Endothelial cell of umbilical vein (primary cell): ENCODE data around the gene SPDEF.

Experiments
- CTCF ChIP-seq, 2 donors: IDR thresholded peaks; 1 replicate in 1 of 2; 2 replicates in 1 of 2; pipeline ENCODE4 v1.5.1; 2011; ENCODE audit warnings: low read length in 2 of 2, mild to moderate bottlenecking in 2 of 2, moderate library complexity in 2 of 2, control low read depth in 1 of 2, inconsistent platforms in 1 of 2, low read depth in 1 of 2; ENCODE audit not compliant: insufficient read depth in 1 of 2; ENCODE audit errors: extremely low read depth in 1 of 2
- EZH2 ChIP-seq: IDR thresholded peaks from 2 replicates; pipeline ENCODE4 v1.6.1; 2012; ENCODE audit warnings: borderline replicate concordance, low read depth, mild to moderate bottlenecking, moderate library complexity, low read length, inconsistent platforms; ENCODE audit not compliant: severe bottlenecking
- FOS ChIP-seq: IDR thresholded peaks from 2 replicates; pipeline ENCODE4 v1.6.1; 2011; ENCODE audit warnings: mild to moderate bottlenecking, low read length, moderate library complexity, borderline replicate concordance; ENCODE audit not compliant: insufficient read depth

DNA sequence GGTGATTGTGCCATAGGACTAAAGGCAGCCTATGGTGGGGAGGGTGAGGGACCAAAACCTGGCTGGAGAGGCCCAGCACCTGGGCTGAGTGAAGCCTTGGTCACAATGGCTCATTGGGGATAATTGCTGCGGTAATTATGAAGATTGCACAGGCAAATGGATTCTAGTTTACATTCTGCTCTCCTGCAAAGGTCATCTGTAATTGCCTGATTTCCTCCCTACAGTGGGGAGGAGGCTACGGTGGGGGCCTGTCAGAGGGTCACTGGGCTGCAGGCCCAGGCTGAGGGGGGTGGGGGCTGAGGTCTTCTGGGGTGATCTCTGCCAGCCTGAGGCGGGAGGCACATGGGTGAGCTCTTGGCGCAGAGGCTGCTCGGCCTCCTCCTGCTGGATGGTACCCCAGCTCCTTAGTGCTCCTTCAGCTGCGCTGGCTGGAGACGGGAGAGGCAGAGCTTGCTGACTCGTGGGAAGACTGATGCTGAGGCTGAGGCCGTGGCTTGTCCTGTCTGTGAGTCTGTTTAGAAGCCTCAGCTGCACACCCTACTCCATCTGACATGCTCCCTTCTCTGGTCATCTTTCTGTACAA, 59.9 kb downstream of the SPDEF start:
- TF ChIP-seq CTCF (IDR thresholded peaks at IDR 0.05; ENCODE audit: extremely low read depth in 1 of 2, insufficient read depth in 1 of 2, low read depth in 1 of 2, low read length in 2 of 2) (no peak), EZH2 (no peak), FOS (no peak)
